WTC11 (cell line): ENCODE data around the gene EPHA2. TPM values are rescaled to one million over a fixed set of nuclear protein-coding genes. Genes with fewer than 3 reads are reported as not detected.
A peak's percentile ranks its signal among the peaks of the same experiment; 100 is the strongest.

Experiments used
- ATAC-seq: fragments of 200-7000 bp; cut with Tn5 transposase; 2 replicates; pipeline ENCODE4 v1.10.0; 2021; ENCODE audit warnings: mild to moderate bottlenecking, moderate library complexity
- CTCF ChIA-PET: fragments of 300-600 bp; sonication (Branson Sonifier 250); formaldehyde crosslinking; loops from one replicate; lab custom pipeline; 2021; ENCODE audit warnings: antibody characterized with exemption; lab: Charles Lee
- POLR2A ChIA-PET: fragments of 350-600 bp; sonication (Branson Sonifier 250); formaldehyde crosslinking; loops from one replicate; lab custom pipeline; 2021; ENCODE audit warnings: antibody characterized with exemption; lab: Charles Lee
- DNase-seq: peaks from one replicate; pipeline ENCODE4 v3.0.0; 2021; ENCODE audit warnings: low spot score
- H3K27ac Mint-ChIP-seq: 2 replicates; pipeline ENCODE4 v1.8.0; 2021; ENCODE audit warnings: mixed read lengths
- H3K27me3 Mint-ChIP-seq: 2 replicates; pipeline ENCODE4 v1.8.0; 2021; ENCODE audit warnings: low read depth, mild to moderate bottlenecking, moderate library complexity, mixed read lengths
- H3K36me3 Mint-ChIP-seq: 2 replicates; pipeline ENCODE4 v1.8.0; 2021; ENCODE audit warnings: mixed read lengths
- H3K4me1 Mint-ChIP-seq: 2 replicates; pipeline ENCODE4 v1.8.0; 2022; ENCODE audit warnings: mixed read lengths
- H3K4me3 Mint-ChIP-seq: 2 replicates; pipeline ENCODE4 v1.8.0; 2021; ENCODE audit warnings: mild to moderate bottlenecking, moderate library complexity, mixed read lengths
- H3K9me3 Mint-ChIP-seq: 2 replicates; pipeline ENCODE4 v1.8.0; 2021; ENCODE audit warnings: mixed read lengths
- ATF2 ChIP-seq: sonication (generic); formaldehyde crosslinking; IDR thresholded peaks from 2 replicates; pipeline ENCODE4 v1.8.1; 2022; ENCODE audit warnings: low read depth, missing genetic modification reagents, borderline replicate concordance
- CTCF ChIP-seq: fragments of 200-600 bp; IDR thresholded peaks from 2 replicates; pipeline ENCODE4 v1.8.0; 2022; ENCODE audit warnings: antibody characterized with exemption
- E2F1 ChIP-seq: sonication (generic); formaldehyde crosslinking; IDR thresholded peaks from 2 replicates; pipeline ENCODE4 v1.8.0; 2022; ENCODE audit warnings: mild to moderate bottlenecking, missing genetic modification reagents
- ELF4 ChIP-seq: sonication (generic); formaldehyde crosslinking; IDR thresholded peaks from 2 replicates; pipeline ENCODE4 v1.8.1; 2022; ENCODE audit warnings: low read depth, mild to moderate bottlenecking, moderate library complexity, missing genetic modification reagents
- ERG ChIP-seq: fragments of 250-450 bp; sonication (Bioruptor Pico); IDR thresholded peaks from 2 replicates; pipeline ENCODE4 v1.8.0; 2021; ENCODE audit warnings: mild to moderate bottlenecking
- FOXK1 ChIP-seq: sonication (generic); formaldehyde crosslinking; IDR thresholded peaks from 2 replicates; pipeline ENCODE4 v1.8.0; 2022; ENCODE audit warnings: mild to moderate bottlenecking, moderate library complexity, missing genetic modification reagents
- HMGA2 ChIP-seq: fragments of 250-450 bp; sonication (Bioruptor Pico); IDR thresholded peaks from 2 replicates; pipeline ENCODE4 v1.4.0; 2021; ENCODE audit warnings: mild to moderate bottlenecking, moderate library complexity
- HMGXB4 ChIP-seq: sonication (generic); formaldehyde crosslinking; IDR thresholded peaks from 2 replicates; pipeline ENCODE4 v1.8.1; 2023; ENCODE audit warnings: mild to moderate bottlenecking, moderate library complexity, missing genetic modification reagents
- MXD4 ChIP-seq: fragments of 250-450 bp; sonication (Bioruptor Pico); IDR thresholded peaks from 2 replicates; pipeline ENCODE4 v1.8.0; 2021; ENCODE audit warnings: mild to moderate bottlenecking, moderate library complexity, borderline replicate concordance
- RORB ChIP-seq: fragments of 250-450 bp; sonication (Bioruptor Pico); IDR thresholded peaks from 2 replicates; pipeline ENCODE4 v1.9.0; 2021; ENCODE audit warnings: mild to moderate bottlenecking
- TP53 ChIP-seq: sonication (generic); formaldehyde crosslinking; IDR thresholded peaks from 2 replicates; pipeline ENCODE4 v1.8.1; 2023; ENCODE audit warnings: mild to moderate bottlenecking, missing genetic modification reagents
- ZMAT4 ChIP-seq: fragments of 250-450 bp; sonication (Bioruptor Pico); IDR thresholded peaks from 2 replicates; pipeline ENCODE4 v1.9.0; 2021; ENCODE audit warnings: mild to moderate bottlenecking
- ZNF281 ChIP-seq: sonication (generic); formaldehyde crosslinking; IDR thresholded peaks from 2 replicates; pipeline ENCODE4 v1.8.0; 2023; ENCODE audit warnings: mild to moderate bottlenecking, missing genetic modification reagents
- ZNF317 ChIP-seq: sonication (generic); formaldehyde crosslinking; IDR thresholded peaks from 2 replicates; pipeline ENCODE4 v1.8.1; 2023; ENCODE audit warnings: low read depth, mild to moderate bottlenecking, moderate library complexity, missing genetic modification reagents, borderline replicate concordance
- ZNF512 ChIP-seq: sonication (generic); formaldehyde crosslinking; IDR thresholded peaks from 2 replicates; pipeline ENCODE4 v1.8.1; 2022; ENCODE audit warnings: missing genetic modification reagents, borderline replicate concordance
- total RNA-seq: library from RNA; stranded (reverse); gene quantifications from 3 replicates; pipeline ENCODE4 v1.2.3, GENCODE V29; 2021

EPHA2 gene
- total RNA-seq, 1 experiment from 2014 or later: 44.4 TPM

GRCh38 chr1:16082283-16083038, 73.4 kb downstream of the EPHA2 start:
- POLR2A ChIA-PET: interaction anchor here (1.1 kb wide), 2 partner anchors 71 to 80 kb away, joined by 3 to 4 read pairs; no protein-coding TSS in a partner anchor

GRCh38 chr1:16081636-16082035, 74.2 kb downstream of the EPHA2 start:
- no peaks in the 10 kb centered on the region for H3K36me3 Mint-ChIP-seq
- TF ChIP-seq ATF2 (no peak), FOXK1 (no peak), HMGA2 (CRISPR knock-in tag) (no peak), HMGXB4 (CRISPR knock-in tag) (no peak), TP53 (no peak), ZMAT4 (CRISPR knock-in tag) (no peak), ELF4 (CRISPR knock-in tag) (no peak), MXD4 (CRISPR knock-in tag) (no peak), ZNF317 (CRISPR knock-in tag) (no peak), ZNF512 (CRISPR knock-in tag) (no peak), ZNF281 (CRISPR knock-in tag) (no peak), RORB (CRISPR knock-in tag) (no peak), ERG (no peak)

More at GRCh38 chr1:16082283-16083038, 73.4 kb downstream of the EPHA2 start:
- peak; percentile 92 for DNase-seq
- H3K27me3 Mint-ChIP-seq: peaks cover 3% of the 10 kb centered on the region; the same call in 1 of the 2 replicates
- peak; percentile 80 for ATAC-seq
- no peak overlapping the region for H3K27ac Mint-ChIP-seq
- H3K4me1 Mint-ChIP-seq: peaks cover 6% of the 10 kb centered on the region
- CTCF ChIA-PET: interaction anchor here (0.6 to 7.9 kb wide), 57 partner anchors 10 to 538 kb away, joined by 3 to 204 read pairs (median 5); partner anchors contain the start of genes ARHGEF19, CPLANE2, EPHA2 and FAM131C
- peak; percentile 78 for TF ChIP-seq CTCF
- TF ChIP-seq E2F1 (CRISPR knock-in tag): no peak
- no peak overlapping the region for H3K4me3 Mint-ChIP-seq
- no peaks in the 10 kb centered on the region for H3K36me3 Mint-ChIP-seq
- H3K9me3 Mint-ChIP-seq: no peaks in the 10 kb centered on the region

More at GRCh38 chr1:16081636-16082035, 74.2 kb downstream of the EPHA2 start:
- no peak for DNase-seq
- ChIA-PET CTCF (interaction anchor here (0.6 to 7.9 kb wide), 50 partner anchors 9 to 539 kb away, joined by 3 to 204 read pairs (median 5); partner anchors contain the start of genes ARHGEF19, CPLANE2, EPHA2 and FAM131C), POLR2A (interaction anchor here (1.1 kb wide), 2 partner anchors 72 to 81 kb away, joined by 3 to 4 read pairs; no protein-coding TSS in a partner anchor)
- Mint-ChIP-seq H3K9me3 (no peaks in the 10 kb centered on the region), H3K27me3 (peaks cover 6% of the 10 kb centered on the region; the same call in 1 of the 2 replicates), H3K4me1 (peaks cover 5% of the 10 kb centered on the region), H3K27ac (no peak overlapping the region), H3K4me3 (no peak overlapping the region)
- ATAC-seq: no peak
